Liver (tissue), 9 donors: Measurements from ENCODE around the gene OTOA. TPM values are rescaled to one million over a fixed set of nuclear protein-coding genes. Genes with fewer than 3 reads are reported as not detected.

ENCODE experiments used
- DNase-seq: peaks from one replicate; pipeline ENCODE4 v3.0.0-alpha.2; 2017; ENCODE audit warnings: low spot score
- H3K27ac ChIP-seq, 2 donors: one replicate each; pipeline ENCODE4 v1.7.0; 2013; ENCODE audit warnings: inconsistent platforms in 2 of 2, low read length in 2 of 2, control low read depth in 1 of 2, low read depth in 1 of 2, mild to moderate bottlenecking in 1 of 2
- H3K27me3 ChIP-seq, 4 donors: one replicate each; pipeline versions ENCODE4 v1.6.1 to v1.7.0; 2013; ENCODE audit warnings: low read length in 3 of 4, inconsistent platforms in 1 of 4, mild to moderate bottlenecking in 1 of 4, moderate library complexity in 1 of 4; ENCODE audit not compliant: control insufficient read depth in 4 of 4, insufficient read depth in 4 of 4
- H3K36me3 ChIP-seq, 4 donors: one replicate each; pipeline versions ENCODE4 v1.6.1 to v1.7.0; 2013; ENCODE audit warnings: low read length in 3 of 4, mild to moderate bottlenecking in 3 of 4, low read depth in 1 of 4, moderate library complexity in 1 of 4; ENCODE audit not compliant: control insufficient read depth in 4 of 4, insufficient read depth in 3 of 4
- H3K4me1 ChIP-seq, 4 donors: one replicate each; pipeline versions ENCODE4 v1.6.1 to v1.7.0; 2013; ENCODE audit warnings: low read length in 3 of 4, mild to moderate bottlenecking in 3 of 4, moderate library complexity in 1 of 4; ENCODE audit not compliant: control insufficient read depth in 4 of 4, insufficient read depth in 4 of 4
- H3K4me3 ChIP-seq, 3 donors: one replicate each; pipeline versions ENCODE4 v1.6.1 to v1.7.0; 2013; ENCODE audit warnings: low read length in 3 of 3, control low read depth in 1 of 3, low read depth in 1 of 3, mild to moderate bottlenecking in 1 of 3
- H3K9ac ChIP-seq, 2 donors: one replicate each; pipeline ENCODE4 v1.7.0; 2013; ENCODE audit warnings: low read length in 2 of 2, mild to moderate bottlenecking in 2 of 2, moderate library complexity in 2 of 2, control low read depth in 1 of 2, low read depth in 1 of 2
- H3K9me3 ChIP-seq, 4 donors: one replicate each; pipeline versions ENCODE4 v1.6.1 to v1.7.0; 2013; ENCODE audit warnings: low read length in 3 of 4; ENCODE audit not compliant: control insufficient read depth in 4 of 4
- EGR1 ChIP-seq, 2 donors: IDR thresholded peaks; 2 replicates each; pipeline ENCODE4 v1.6.1; 2016 to 2018; ENCODE audit warnings: antibody characterized with exemption in 2 of 2, low read depth in 2 of 2
- FOXA1 ChIP-seq: IDR thresholded peaks from 2 replicates; pipeline ENCODE4 v1.6.1; 2016; ENCODE audit warnings: antibody characterized with exemption
- FOXA2 ChIP-seq: IDR thresholded peaks from 2 replicates; pipeline ENCODE4 v1.6.1; 2016; ENCODE audit warnings: antibody characterized with exemption
- GABPA ChIP-seq, 2 donors: IDR thresholded peaks in 1 of 2; conservative IDR thresholded peaks in 1 of 2; 2 replicates each; pipeline ENCODE4 v1.6.1; 2016; ENCODE audit warnings: antibody characterized with exemption in 2 of 2, mild to moderate bottlenecking in 1 of 2, moderate library complexity in 1 of 2
- HNF4A ChIP-seq, 2 donors: conservative IDR thresholded peaks; 2 replicates each; pipeline ENCODE4 v1.6.1; 2016; ENCODE audit warnings: antibody characterized with exemption in 2 of 2, mild to moderate bottlenecking in 2 of 2
- HNF4G ChIP-seq: IDR thresholded peaks from 2 replicates; pipeline ENCODE4 v1.6.1; 2016; ENCODE audit warnings: antibody characterized with exemption
- JUND ChIP-seq, 2 donors: IDR thresholded peaks; 2 replicates each; pipeline ENCODE4 v1.6.1; 2016; ENCODE audit warnings: antibody characterized with exemption in 2 of 2
- MAX ChIP-seq: IDR thresholded peaks from 2 replicates; pipeline ENCODE4 v1.6.1; 2016; ENCODE audit warnings: antibody characterized with exemption
- NR2F2 ChIP-seq: IDR thresholded peaks from 2 replicates; pipeline ENCODE4 v1.6.1; 2016; ENCODE audit warnings: antibody characterized with exemption
- REST ChIP-seq: IDR thresholded peaks from 2 replicates; pipeline ENCODE4 v1.6.1; 2016; ENCODE audit warnings: antibody characterized with exemption, mild to moderate bottlenecking
- RXRA ChIP-seq, 2 donors: IDR thresholded peaks; 2 replicates each; pipeline ENCODE4 v1.6.1; 2017 to 2018; ENCODE audit warnings: antibody characterized with exemption in 2 of 2, mild to moderate bottlenecking in 1 of 2
- SP1 ChIP-seq: IDR thresholded peaks from 2 replicates; pipeline ENCODE4 v1.6.1; 2018; ENCODE audit warnings: antibody characterized with exemption, mild to moderate bottlenecking
- TAF1 ChIP-seq: conservative IDR thresholded peaks from 2 replicates; pipeline ENCODE4 v1.6.1; 2016; ENCODE audit warnings: antibody characterized with exemption, mild to moderate bottlenecking
- YY1 ChIP-seq: IDR thresholded peaks from 2 replicates; pipeline ENCODE4 v1.6.1; 2016; ENCODE audit warnings: antibody characterized with exemption, mild to moderate bottlenecking
- WGBS: extraction: QIAGEN DNeasy Blood & Tissue Kit; methylation state at CpG from one replicate; pipeline ENCODE4 v1.1.7; 2013; 5-methylcytosine and 5-hydroxymethylcytosine counted together
- polyA plus RNA-seq, 2 donors: library from polyadenylated mRNA; stranded (reverse) in 1 of 2; unstranded in 1 of 2; fragments of 200-250 nt in 1 of 2; fragments of >200 nt in 1 of 2; fragmentation: Nextera tagmentation in 1 of 2; extraction: Ambion mirVana in 1 of 2; gene quantifications; one replicate each; pipeline versions ENCODE4 v1.2.1 to v1.2.3, GENCODE V29; 2013 to 2015
- total RNA-seq, 2 donors: library from RNA; depleted of rRNA; stranded (reverse); fragments of >200 nt; gene quantifications; one replicate each; pipeline ENCODE4 v1.2.3, GENCODE V29; 2014
- TF ChIP-seq, protein P1 (sequence below): IDR thresholded peaks from 2 replicates; pipeline ENCODE4 v1.6.1; 2016; ENCODE audit warnings: antibody characterized with exemption
- donor health status: healthy.
- donor health status: healthy.
- donor health status: healthy.
- donor health status: healthy.
- donor health status: healthy.

The OTOA gene
- total and polyA plus RNA-seq, 4 donors, result 0.05 to 0.17 (median 0.10) TPM

- TF ChIP-seq JUND (IDR thresholded peaks at IDR 0.05) (no peak), NR2F2 (no peak), GABPA (IDR thresholded peaks at IDR 0.05 in 1 of 2, conservative IDR thresholded peaks at IDR 0.05 in 1 of 2) (no peak)
- Histone ChIP-seq H3K27ac (no peak overlapping the region), H3K36me3 (peaks cover 0 to 3% (median 2%) of the 10 kb centered on the region in 4 donors), H3K27me3 (no peaks in the 10 kb centered on the region), H3K9me3 (no peaks in the 10 kb centered on the region), H3K9ac (no peak overlapping the region), H3K4me1 (peaks cover 0 to 3% (median 0%) of the 10 kb centered on the region in 4 donors), H3K4me3 (no peak overlapping the region)
- DNase-seq, result no peak
- 94% methylated on average over 1 of the region's 1 CpG for WGBS
These were observed 13.2 kb upstream of the OTOA start for GRCh38 chr16:21650521-21650920.

- Histone ChIP-seq H3K4me3 (no peak overlapping the region), H3K36me3 (peaks cover 0 to 3% (median 2%) of the 10 kb centered on the region in 4 donors), H3K27me3 (no peaks in the 10 kb centered on the region), H3K9me3 (no peaks in the 10 kb centered on the region), H3K9ac (no peak overlapping the region), H3K27ac (peak overlapping the region; percentile 0 to 46), H3K4me1 (peaks cover 0 to 1% (median 0%) of the 10 kb centered on the region in 4 donors)
- no peak for DNase-seq
- WGBS, result 93% methylated on average over 3 of the region's 3 CpGs
- TF ChIP-seq MAX (no peak), SP1 (no peak), HNF4A (conservative IDR thresholded peaks at IDR 0.05) (no peak), EGR1 (IDR thresholded peaks at IDR 0.05; ENCODE audit: low read depth in 2 of 2) (no peak), REST (no peak), FOXA1 (no peak), YY1 (no peak), TAF1 (no peak), HNF4G (no peak), FOXA2 (no peak)
- TF ChIP-seq, protein P1, sequence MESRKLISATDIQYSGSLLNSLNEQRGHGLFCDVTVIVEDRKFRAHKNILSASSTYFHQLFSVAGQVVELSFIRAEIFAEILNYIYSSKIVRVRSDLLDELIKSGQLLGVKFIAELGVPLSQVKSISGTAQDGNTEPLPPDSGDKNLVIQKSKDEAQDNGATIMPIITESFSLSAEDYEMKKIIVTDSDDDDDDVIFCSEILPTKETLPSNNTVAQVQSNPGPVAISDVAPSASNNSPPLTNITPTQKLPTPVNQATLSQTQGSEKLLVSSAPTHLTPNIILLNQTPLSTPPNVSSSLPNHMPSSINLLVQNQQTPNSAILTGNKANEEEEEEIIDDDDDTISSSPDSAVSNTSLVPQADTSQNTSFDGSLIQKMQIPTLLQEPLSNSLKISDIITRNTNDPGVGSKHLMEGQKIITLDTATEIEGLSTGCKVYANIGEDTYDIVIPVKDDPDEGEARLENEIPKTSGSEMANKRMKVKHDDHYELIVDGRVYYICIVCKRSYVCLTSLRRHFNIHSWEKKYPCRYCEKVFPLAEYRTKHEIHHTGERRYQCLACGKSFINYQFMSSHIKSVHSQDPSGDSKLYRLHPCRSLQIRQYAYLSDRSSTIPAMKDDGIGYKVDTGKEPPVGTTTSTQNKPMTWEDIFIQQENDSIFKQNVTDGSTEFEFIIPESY, result no peak
These were observed 12.3 kb upstream of the OTOA start for GRCh38 chr16:21651515-21651914.

GRCh38 chr16:21652453-21652852 is 11.3 kb upstream of the OTOA start, which contains the start of gene IGSF6:
Gene IGSF6, minus strand, starts transcription at chr16:21652608. Its CDS starts 10 bp downstream, at chr16:21652598.
- no peaks in the 10 kb centered on the region for H3K9me3 ChIP-seq
- no peaks in the 10 kb centered on the region for H3K27me3 ChIP-seq
- DNase-seq, result no peak
- H3K4me3 ChIP-seq, result no peak within 1 kb of the TSS
- H3K9ac ChIP-seq, result no peak within 1 kb of the TSS
- WGBS, result 89% methylated on average over 6 of the region's 6 CpGs
- H3K4me1 ChIP-seq, result no peaks in the 10 kb centered on the region
- H3K36me3 ChIP-seq, result peaks cover 0 to 3% (median under 1%) of the 10 kb centered on the region in 4 donors
- H3K27ac ChIP-seq, result peak within 1 kb of the TSS; percentile 31 to 46
- TF ChIP-seq, protein P1, result no peak
- TF ChIP-seq HNF4G (no peak), RXRA (IDR thresholded peaks at IDR 0.05) (no peak), EGR1 (IDR thresholded peaks at IDR 0.05; ENCODE audit: low read depth in 2 of 2) (no peak), YY1 (no peak), SP1 (no peak), FOXA1 (no peak)
